Hepatocyte (in vitro differentiated cells): ENCODE results near the gene ABI3BP.

Experiments
- CTCF ChIP-seq: fragments of 200-600 bp; sonication (generic); IDR thresholded peaks from 2 replicates; pipeline ENCODE4 v1.5.1; 2016; ENCODE audit warnings: antibody characterized with exemption, mild to moderate bottlenecking; ENCODE audit not compliant: poor library complexity
- EZH2 ChIP-seq: fragments of 200-600 bp; sonication (generic); IDR thresholded peaks from 2 replicates; pipeline ENCODE4 v1.6.1; 2016; ENCODE audit warnings: antibody characterized with exemption, mild to moderate bottlenecking, borderline replicate concordance

GRCh38 chr3:100710261-100710968 is 282.8 kb downstream of the ABI3BP start:
- peak; percentile 29 for TF ChIP-seq CTCF
- TF ChIP-seq EZH2 = no peak
